ENCODE data around the gene EWSR1.
"Not testable (repeated sequence)": the region's sequence is repeated elsewhere in the genome, so short reads cannot be mapped to it uniquely, and the experiment has no call there.

EWSR1 gene, protein sequence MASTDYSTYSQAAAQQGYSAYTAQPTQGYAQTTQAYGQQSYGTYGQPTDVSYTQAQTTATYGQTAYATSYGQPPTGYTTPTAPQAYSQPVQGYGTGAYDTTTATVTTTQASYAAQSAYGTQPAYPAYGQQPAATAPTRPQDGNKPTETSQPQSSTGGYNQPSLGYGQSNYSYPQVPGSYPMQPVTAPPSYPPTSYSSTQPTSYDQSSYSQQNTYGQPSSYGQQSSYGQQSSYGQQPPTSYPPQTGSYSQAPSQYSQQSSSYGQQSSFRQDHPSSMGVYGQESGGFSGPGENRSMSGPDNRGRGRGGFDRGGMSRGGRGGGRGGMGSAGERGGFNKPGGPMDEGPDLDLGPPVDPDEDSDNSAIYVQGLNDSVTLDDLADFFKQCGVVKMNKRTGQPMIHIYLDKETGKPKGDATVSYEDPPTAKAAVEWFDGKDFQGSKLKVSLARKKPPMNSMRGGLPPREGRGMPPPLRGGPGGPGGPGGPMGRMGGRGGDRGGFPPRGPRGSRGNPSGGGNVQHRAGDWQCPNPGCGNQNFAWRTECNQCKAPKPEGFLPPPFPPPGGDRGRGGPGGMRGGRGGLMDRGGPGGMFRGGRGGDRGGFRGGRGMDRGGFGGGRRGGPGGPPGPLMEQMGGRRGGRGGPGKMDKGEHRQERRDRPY

DNA sequence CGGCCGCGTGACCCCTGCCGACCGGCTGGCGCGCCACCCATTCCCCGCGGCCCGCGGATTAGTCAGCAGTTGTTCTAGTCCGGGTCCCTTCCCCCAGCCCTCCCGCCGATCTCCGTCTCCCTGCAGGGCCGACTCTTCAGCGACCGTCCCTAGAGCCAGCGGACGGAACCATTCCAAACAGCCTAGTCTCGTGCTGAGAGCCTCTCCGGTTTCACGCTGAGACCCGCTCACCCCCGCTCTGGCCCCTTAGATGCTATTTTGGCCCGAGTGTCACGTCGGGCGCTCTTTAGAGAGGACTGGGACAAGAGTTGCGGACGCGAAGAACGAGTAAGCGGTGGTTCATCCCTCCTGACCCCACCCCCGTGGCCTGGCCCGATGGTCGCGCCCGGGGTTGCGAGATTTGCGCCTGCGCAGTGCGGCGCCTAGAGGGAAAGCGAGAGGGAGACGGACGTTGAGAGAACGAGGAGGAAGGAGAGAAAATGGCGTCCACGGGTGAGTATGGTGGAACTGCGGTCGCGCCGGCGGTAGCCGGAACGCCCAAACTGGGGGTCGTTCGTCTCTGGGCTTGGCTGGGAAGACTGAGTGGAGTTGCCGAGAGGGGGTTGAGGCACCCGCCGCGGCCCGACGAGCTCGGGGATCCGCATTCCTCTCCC is at the start of gene EWSR1, which contains the start of gene RHBDD3:
EWSR1 (plus strand) TSS at position 411 of the 653 bp plus-strand sequence; CDS start at position 480, 69 bp downstream.
RHBDD3 (minus strand) TSS at position 124 of the 653 bp plus-strand sequence. CDS start 2,355 bp downstream, outside the sequence.
- DNase-seq, result peak; percentile 57 to 99 (median 95)

DNA sequence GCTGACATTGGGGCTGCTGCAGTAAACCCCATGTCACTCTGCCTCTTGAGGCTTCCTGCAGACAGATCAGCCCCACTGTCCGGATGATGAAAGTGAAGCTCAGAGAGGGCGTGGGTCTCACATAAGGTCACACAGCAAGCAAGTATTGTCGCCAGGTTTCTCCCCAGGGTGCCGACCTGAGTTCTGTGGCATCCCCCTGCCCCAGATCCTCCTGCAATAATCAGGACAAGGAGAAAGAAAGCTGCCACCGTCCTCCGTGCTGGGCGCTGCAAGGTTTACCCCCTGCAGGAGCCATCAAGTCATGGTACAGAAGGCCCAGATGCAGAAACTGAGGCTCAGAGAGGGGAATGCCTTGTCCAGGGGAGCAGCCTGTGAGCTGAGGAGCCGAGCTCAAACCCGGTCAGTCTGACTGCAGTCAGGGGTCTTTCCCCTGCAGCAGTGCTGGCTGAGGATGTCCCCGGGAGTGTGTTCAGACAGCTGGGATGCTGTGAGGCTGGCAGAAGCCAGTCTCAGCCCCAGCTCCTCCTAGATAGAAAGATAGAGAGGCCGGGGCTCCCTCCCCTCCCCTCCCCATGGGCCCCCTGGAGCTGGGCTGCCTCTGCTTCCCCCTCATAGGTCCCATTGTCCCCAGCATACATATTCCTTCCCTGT is 49.2 kb upstream of the EWSR1 start:
- DNase-seq, result no peak

DNA sequence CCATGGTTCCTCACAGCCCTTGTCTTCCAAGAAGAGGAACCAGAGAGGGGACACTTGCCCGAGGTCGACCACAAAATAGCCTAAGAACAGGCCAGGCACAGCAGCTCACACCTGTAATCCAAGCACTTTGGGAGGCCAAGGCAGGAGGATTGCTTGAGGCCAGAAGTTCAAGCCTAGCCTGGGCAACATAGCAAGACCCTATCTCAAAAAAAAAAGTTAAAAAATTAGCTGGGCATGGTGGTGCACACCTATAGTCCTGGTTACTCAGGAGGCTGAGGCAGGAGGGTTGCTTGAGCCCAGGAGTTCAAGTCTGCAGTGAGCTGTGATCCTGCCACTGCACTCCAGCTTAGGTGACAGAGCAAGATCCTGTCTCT is 48.7 kb upstream of the EWSR1 start:
- DNase-seq, result not testable (repeated sequence)

DNA sequence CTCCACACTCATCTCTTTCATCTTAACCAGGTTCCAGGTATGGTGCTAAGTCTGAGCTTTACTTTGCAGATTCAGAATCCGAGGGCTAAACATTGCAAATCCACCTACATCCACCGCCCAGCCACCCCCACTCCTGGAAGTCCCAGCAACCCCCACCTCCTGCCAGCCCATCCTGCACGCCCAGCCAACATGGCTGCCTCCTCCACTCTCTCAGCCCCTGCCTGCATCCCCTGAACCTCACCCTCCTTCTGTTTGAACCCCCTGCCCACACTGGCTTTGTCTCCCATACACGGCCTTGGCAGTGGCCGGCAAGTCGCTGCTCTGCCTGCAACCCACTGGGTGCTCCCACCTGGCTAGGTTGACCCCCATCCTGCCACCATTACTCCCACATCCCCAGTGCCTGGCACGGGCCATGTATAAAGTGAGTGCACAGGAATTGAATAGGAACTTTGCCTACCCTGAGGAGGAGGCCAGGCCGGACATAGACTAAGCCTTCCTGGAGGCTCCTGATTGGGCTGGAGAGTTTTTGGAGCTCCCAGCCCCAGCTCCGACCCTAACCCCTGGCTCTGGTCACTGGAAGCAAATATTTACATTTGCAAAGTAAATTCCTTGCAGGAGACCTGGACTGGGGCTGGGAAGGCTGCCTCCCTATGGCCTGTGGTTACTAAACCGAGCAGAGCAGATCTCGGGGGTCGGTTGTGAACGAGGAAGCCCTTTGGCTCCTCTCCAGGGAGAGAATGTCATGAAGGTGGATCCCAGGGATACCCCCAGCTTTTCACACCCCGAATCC is 48.0 kb upstream of the EWSR1 start:
- DNase-seq, result no peak

DNA sequence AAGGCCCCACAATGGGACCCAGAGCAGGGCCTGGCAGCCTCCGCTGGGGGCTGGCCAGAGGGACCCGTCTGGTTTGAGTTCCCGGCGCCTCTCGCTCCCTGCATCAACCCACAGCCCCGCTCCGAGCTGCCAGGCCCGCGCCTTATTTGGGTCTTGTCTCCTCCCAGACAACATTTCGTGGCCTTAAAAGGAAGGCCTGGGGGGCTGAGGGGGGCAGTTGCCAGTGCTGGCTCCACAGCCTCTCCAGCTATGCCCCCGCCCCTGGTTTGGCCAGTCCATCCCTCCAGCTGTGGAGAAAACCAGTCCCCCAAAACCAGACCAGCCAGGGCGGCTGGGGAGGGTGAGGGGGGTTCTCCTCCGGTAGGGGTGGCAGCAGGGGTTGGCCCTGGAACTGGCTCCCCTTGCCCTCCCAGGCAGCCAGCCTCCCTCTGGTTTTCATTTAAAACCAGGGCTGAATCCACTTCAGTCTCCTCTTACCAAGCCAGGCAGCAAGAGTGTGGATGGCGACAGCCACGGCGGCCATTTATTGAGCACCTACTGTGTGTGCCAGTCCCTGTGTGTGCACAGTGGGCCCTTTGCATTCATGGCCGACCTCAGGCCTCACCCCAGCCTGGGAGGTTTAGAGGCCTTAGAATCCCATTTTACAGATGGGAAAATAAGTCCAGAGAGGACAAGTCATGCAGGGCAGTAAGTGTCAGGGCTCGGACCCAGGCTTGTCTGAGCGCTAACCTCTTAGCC is 43.8 kb upstream of the EWSR1 start:
- DNase-seq, result peak in 23 of 58 donors; percentile 15 to 66 (median 33)

DNA sequence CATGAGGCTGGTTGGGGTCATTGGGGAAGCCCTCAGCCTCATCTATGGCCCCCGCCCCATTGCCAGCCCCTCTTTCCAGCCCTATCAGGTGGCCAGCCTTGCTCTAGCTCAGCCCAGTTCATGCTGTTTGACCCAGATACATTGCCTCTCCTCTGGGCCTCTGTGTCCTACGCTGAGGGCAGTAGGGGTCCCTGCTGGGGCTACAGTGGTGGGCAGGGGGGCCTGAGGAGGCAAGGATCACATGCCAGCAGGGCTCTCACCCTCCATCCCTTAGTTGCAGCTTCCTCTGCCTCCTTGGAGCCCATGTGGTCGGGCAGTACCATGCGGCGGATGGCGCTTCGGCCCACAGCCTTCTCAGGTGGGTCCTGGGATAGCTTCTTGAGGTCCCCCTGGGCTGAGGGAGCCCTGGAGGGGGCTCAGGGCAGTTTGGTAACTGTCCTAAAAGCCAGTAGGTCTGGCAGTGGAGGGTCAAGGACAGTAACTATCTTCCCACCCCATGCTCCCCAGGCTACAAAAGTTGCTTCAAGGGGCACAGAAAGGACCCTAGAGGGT is 43.1 kb upstream of the EWSR1 start:
- DNase-seq, result no peak

DNA sequence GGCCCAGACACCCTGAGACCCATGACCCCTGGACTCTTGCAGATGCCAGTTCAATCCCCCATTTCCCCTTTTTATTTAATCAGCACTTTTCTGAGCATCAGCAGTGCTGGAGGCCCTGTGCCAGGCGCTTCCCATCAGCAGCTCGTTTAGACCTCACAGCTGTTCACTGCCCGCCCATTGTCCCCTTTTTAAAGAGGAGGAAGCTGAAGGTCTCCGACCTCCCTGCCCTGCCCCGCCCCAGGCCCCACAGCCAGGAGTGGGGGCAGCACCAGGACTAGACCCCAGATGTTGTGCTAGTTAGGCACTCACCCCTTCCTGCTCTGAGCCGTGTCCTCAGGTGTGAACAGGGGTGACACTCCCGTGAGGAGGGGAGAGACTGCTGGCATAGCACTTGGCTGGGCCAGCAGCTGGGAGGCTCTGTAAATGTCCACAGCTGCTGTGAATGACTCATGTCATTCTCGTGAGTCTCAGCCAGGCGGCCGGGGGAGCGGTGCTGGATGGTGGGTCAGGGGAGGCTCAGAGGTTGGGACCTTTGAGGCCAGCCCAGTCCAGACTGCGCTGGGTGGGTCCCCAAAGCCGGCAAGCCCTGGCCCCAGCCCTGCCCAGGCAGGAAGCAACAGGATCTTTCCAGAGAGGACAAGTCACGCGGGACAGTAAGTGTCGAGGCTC is 42.5 kb upstream of the EWSR1 start:
- DNase-seq, result peak in 9 of 58 donors; percentile 7 to 56 (median 18)

DNA sequence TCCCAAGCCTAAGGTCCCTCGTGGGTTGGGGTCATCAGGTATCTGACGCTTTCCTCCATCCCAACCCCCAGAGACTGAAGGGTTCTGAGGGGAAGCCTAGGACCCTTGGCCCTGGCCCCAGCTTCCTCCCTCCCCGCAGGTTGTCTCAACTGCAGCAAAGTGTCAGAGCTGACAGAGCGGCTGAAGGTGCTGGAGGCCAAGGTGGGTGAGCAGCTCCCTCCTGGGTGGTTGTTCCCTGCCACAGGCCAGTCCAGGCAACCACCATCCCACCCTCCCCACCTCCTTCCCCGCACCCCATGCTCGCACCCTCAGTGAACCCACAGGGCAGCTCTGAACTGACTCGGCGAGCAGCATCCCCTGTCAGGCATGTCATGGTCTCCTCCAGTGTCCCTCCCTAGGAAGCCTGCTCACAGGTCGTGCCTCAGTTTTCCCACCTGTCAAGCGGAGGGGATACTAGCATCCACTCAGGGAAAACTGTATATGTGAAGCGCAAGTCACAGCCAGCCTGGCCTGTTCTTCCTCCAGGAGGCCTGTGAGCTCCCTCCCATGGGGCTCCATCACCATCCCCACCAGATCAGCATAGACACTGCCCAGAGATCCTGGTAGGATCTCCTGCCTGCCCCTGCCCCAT is 41.6 kb upstream of the EWSR1 start:
- DNase-seq, result no peak

DNA sequence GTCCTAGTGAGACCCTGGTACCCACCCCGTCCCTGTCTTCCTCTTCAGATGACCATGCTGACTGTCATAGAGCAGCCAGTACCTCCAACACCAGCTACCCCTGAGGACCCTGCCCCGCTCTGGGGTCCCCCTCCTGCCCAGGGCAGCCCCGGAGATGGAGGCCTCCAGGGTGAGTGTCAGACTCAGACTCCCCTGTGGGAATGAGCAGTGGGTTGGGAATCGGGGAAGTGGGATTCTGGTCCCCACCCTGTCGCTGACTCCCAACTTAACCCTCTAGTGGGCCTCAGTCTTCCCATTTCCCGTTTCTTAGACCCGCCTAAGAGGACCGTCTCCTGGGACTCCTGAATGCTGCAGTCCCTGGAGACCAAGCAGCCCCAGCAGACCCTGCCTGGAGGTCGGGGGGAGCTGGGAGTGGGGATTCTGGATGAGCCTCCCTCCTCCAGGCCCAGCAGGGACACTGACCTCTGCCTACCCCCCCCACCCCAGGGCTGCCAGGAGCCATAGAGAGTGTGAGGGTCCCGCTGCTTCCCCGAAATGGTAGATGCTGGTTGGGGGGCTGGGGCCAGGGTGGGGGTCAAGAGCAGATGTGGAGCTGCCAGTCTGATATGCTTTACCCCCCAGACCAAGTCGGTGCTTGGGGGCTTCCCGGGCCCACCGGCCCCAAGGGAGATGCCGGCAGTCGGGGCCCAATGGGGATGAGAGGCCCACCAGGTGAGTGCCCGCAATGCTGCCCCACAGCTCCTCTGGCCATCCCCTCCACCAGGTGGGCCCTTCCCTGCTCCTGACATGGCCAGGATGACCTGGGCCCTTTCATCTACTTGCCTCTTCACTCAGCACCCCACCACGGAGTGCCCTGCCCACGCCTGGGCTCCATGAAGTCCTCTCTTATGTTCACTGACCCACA is 36.8 kb upstream of the EWSR1 start:
- no peak for DNase-seq

DNA sequence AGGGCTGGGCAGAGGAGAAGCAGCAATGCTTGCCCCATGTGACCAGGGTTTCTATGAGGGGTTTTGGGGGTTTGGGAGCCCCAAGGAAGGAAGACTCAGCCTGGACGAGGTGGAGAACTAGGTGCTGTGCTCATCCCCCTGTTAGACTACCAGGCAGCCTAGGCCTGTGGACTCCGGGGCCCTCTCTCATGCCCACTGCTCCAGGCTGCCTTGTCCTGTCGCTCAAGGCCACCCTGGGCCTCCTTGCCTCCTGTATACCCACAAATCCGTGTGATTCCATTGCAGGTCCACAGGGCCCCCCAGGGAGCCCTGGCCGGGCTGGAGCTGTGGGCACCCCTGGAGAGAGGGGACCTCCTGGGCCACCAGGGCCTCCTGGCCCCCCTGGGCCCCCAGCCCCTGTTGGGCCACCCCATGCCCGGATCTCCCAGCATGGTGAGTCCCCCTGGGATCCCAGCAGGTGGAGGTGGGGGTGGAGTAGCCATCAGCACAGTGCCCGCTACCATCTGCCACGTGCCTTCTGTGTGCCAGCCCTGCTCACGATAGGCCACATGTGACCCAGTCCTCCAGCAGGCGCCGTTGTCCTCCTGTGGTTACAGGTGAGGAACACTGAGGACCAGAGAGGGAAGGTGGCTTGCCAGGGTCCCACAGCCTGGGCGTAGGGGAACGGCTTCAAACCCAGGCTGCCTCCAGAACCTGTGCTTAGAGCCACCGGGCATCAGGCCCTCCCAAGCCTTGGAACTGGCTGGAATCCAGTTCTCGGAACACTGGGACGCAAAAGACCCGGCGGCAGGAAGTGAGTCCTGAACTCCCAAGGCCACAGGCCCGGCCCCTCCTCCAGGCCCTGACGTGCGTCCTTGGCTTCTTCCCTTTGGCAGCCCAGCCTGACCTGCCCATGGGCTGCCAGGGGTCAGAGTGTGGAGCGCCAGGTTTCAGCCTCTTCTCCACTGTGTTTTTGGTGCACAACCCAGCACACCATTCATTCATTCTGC is 35.8 kb upstream of the EWSR1 start:
- DNase-seq, result peak in 17 of 58 donors; percentile 3 to 52 (median 24)

DNA sequence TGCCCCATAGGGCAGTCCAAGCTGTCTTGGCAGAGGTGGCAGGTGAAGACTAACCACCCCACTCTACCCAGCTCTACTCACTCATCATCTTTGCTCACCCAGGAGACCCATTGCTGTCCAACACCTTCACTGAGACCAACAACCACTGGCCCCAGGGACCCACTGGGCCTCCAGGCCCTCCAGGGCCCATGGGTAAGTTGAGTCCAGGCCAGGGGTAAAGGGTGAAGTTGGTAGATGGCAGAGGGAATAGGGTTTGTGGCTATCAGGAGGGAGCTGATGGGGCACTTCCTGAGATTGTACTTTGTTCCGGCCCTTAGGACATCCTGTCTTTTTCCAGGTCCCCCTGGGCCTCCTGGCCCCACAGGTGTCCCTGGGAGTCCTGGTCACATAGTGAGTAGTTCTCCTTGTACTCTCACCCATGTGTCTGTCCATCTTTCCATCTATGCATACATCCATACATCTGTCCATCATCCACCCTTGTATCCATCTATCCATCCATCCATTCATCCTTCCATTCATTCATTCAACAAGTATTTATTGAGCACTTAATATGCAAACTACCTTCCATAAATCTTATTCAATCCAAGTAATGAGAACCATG is 34.7 kb upstream of the EWSR1 start:
- DNase-seq, result no peak

DNA sequence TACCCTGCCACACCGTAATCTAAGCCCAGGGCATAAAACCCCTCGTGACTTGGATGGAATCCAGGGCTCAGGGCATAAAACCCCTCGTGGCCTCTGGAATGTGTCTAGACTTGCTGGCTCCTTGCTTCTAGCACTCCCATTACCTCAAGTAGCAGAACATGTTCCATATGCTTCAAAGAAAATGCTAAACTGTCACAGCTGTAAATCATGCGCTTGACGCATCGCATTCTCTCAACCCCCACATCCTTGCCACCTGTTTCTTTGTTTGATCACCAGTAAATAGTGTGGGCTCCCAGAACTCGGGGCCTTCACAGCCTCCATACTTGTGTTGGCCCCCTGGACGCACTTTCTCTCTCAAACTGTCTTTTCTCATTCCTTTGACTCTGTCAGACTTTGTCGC is 27.6 kb upstream of the EWSR1 start:
- DNase-seq, result not testable (repeated sequence)

DNA sequence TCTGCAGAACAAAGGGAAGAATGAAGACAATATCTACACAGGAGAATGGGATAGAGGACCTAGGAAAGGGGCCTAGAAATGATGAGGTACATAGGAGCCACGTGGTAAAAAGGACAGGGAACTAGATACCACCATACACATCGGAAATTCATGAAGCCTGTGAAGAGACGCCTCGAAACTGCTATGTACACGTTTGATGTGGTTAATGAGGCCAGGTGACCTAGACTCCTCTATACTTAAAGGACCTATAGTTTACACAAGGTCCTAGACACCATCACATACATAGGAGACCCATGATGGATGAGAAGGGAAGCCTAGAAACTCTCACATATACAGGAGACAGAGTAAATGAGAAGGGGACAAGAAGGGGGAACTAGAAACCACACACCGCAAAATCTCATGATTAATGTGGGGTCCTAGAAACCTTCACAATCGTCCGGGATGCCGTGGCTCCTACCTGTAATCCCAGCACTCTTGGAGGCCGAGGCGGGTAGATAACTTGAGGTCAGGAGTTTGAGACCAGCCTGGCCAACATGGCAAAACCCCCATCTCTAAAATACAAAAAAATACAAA is 24.1 kb upstream of the EWSR1 start:
- no peak for DNase-seq

DNA sequence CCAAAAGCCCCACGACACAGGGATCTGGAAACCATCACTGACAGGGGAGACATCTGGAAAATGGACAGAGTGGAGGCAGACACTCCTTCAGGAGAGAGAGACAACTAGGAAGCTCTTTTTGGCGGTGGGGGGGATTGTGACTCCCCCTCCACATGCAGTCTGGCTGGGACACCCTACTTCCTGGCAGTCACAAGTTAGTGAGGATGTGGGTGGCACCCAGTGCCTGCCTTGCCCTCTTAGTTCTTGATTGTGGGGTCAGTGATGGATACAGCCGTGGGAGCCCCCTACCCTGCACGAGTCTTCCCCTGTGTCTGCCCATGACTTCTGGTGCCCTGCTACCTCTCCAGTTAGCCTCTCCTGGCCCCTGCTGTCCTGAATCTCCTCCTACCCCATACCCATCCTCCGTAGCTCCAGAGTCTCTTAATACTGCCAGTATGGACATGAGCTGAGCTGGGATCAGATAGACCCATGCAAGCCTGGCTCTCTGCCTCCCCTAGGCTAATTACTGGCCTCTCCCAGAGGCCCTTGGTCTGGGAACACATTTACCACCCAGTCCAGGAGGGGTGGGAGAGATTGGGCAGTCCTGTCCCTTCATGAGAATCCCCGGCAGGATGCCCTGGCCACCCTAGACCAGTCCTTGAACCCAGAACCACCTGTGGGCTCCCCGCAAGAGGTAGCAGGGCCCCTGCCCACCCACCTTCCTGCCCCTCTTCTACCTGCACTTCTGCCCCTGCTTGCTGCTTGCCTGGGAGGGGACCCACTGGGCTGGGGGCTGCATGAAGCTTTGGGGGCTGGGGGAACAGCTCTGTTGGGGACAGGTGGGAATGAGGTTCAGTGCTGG is 23.1 kb upstream of the EWSR1 start:
- peak in 1 of 58 donors; percentile 24 for DNase-seq

All from anterior cingulate cortex (tissue), 58 donors.